Epithelial cell of proximal tubule (primary cell): ENCODE data around the gene ZSCAN10. TPM values are rescaled to one million over a fixed set of nuclear protein-coding genes. Genes with fewer than 3 reads are reported as not detected.
"Not testable (repeated sequence)": the region's sequence is repeated elsewhere in the genome, so short reads cannot be mapped to it uniquely, and the experiment has no call there.

Experiments
- DNase-seq: peaks from one replicate; pipeline ENCODE4 v3.0.0-alpha.2; 2011; ENCODE audit warnings: low read depth
- H3K4me3 ChIP-seq: 2 replicates; pipeline ENCODE4 v1.5.1; 2011; ENCODE audit warnings: low read depth, mild to moderate bottlenecking, low read length
- CTCF ChIP-seq: conservative IDR thresholded peaks from 2 replicates; pipeline ENCODE4 v1.5.1; 2012; ENCODE audit warnings: low read depth, mild to moderate bottlenecking, low read length
- total RNA-seq: library from RNA; depleted of rRNA; stranded (reverse); fragments of >200 nt; gene quantifications from 2 replicates; pipeline ENCODE4 v1.2.3, GENCODE V29; 2015

ZSCAN10 gene
- total RNA-seq, 1 donor from 2014 or later: not detected

GRCh38 chr16:3080024-3080423, 19.1 kb downstream of the ZSCAN10 start:
- no peak overlapping the region for H3K4me3 ChIP-seq
- no peak for TF ChIP-seq CTCF

GRCh38 chr16:3076577-3076976, 22.5 kb downstream of the ZSCAN10 start:
- H3K4me3 ChIP-seq: no peak overlapping the region
- TF ChIP-seq CTCF: no peak
- no peak for DNase-seq

More at GRCh38 chr16:3080024-3080423, 19.1 kb downstream of the ZSCAN10 start:
- no peak for DNase-seq

GRCh38 chr16:3075946-3076345, 23.1 kb downstream of the ZSCAN10 start:
- not testable (repeated sequence) for DNase-seq

GRCh38 chr16:3075523-3075915, 23.6 kb downstream of the ZSCAN10 start:
- no peak overlapping the region for H3K4me3 ChIP-seq
- no peak for DNase-seq
- no peak for TF ChIP-seq CTCF

More at GRCh38 chr16:3075946-3076345, 23.1 kb downstream of the ZSCAN10 start:
- not testable (repeated sequence) for H3K4me3 ChIP-seq

- DNase-seq: no peak
- TF ChIP-seq CTCF: no peak
- no peak overlapping the region for H3K4me3 ChIP-seq
Measured at GRCh38 chr16:3074860-3075522, 24.1 kb downstream of the ZSCAN10 start.

GRCh38 chr16:3073448-3073847, 25.6 kb downstream of the ZSCAN10 start:
- no peak overlapping the region for H3K4me3 ChIP-seq
- DNase-seq: no peak
- no peak for TF ChIP-seq CTCF

GRCh38 chr16:3072576-3073263, 26.4 kb downstream of the ZSCAN10 start:
- not testable (repeated sequence) for DNase-seq, H3K4me3 ChIP-seq

GRCh38 chr16:3072148-3072547, 26.9 kb downstream of the ZSCAN10 start:
- H3K4me3 ChIP-seq, DNase-seq: not testable (repeated sequence)
